ENCODE results near the gene NELFB. TPM values are rescaled to one million over a fixed set of nuclear protein-coding genes. Genes with fewer than 3 reads are reported as not detected.

Gene NELFB
- total and polyA plus RNA-seq, 9 of the 15 experiments (the other 6 are each of a cell fraction or from before 2014, with no cell fraction given), result 0.24 to 84.0 (median 29.7) TPM

DNA sequence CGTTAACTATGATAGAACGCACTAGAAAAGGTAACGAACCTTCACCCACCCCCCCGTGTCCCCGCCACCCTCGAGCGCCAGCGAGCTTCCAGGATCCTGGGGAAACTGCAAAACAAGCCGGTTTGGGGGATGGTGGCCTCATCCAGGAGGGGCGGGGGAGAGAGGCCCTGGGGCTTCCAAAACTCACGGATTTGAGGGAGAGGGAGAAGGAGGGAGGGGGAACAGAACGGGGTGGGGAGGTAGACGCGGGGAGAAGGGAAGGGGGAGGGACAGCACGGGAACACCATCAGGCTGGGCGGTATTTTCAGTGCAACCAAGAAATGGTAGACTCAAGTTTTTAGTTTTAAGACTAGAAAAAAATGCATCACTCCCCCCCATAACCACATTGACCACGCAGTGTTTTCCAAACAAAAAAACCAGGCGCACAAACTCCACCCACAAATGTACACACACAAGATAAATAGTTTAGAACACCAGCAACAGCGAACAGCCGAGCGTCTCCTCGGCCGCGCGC, 45.5 kb downstream of the NELFB start (continued):
- TF ChIP-seq RBBP5 (IDR thresholded peaks at IDR 0.05; ENCODE audit: borderline replicate concordance, insufficient read depth, low read length, poor library complexity, severe bottlenecking) (no peak), HMG20B (CRISPR knock-in tag; IDR thresholded peaks at IDR 0.05) (no peak), NONO (IDR thresholded peaks at IDR 0.05; ENCODE audit: low read depth in 2 of 2, low read length in 1 of 2) (no peak), RNF2 (IDR thresholded peaks at IDR 0.05) (no peak), BHLHE40 (IDR thresholded peaks at IDR 0.05; ENCODE audit: low read length) (0 out of 2 replicates have a peak, but pooled peaks have one; percentile 27), TGIF2 (CRISPR knock-in tag; IDR thresholded peaks at IDR 0.05) (no peak), ZNF124 (CRISPR knock-in tag; IDR thresholded peaks at IDR 0.05) (no peak), RBM22 (IDR thresholded peaks at IDR 0.05; ENCODE audit: low read depth, low read length, poor library complexity, severe bottlenecking) (no peak), FIP1L1 (IDR thresholded peaks at IDR 0.05; ENCODE audit: low read depth, low read length, poor library complexity, severe bottlenecking) (no peak), PHF21A (IDR thresholded peaks at IDR 0.05; ENCODE audit: borderline replicate concordance, low read depth) (0 out of 2 replicates have a peak, but pooled peaks have one; percentile 29), FOXA3 (CRISPR knock-in tag; conservative IDR thresholded peaks at IDR 0.05 in 1 of 2, IDR thresholded peaks at IDR 0.05 in 1 of 2) (no peak)
- TF ChIP-seq, protein P1, sequence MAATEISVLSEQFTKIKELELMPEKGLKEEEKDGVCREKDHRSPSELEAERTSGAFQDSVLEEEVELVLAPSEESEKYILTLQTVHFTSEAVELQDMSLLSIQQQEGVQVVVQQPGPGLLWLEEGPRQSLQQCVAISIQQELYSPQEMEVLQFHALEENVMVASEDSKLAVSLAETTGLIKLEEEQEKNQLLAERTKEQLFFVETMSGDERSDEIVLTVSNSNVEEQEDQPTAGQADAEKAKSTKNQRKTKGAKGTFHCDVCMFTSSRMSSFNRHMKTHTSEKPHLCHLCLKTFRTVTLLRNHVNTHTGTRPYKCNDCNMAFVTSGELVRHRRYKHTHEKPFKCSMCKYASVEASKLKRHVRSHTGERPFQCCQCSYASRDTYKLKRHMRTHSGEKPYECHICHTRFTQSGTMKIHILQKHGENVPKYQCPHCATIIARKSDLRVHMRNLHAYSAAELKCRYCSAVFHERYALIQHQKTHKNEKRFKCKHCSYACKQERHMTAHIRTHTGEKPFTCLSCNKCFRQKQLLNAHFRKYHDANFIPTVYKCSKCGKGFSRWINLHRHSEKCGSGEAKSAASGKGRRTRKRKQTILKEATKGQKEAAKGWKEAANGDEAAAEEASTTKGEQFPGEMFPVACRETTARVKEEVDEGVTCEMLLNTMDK (IDR thresholded peaks at IDR 0.05; ENCODE audit: borderline replicate concordance, insufficient read depth, low read depth, low read length, poor library complexity, severe bottlenecking), result no peak
- TF ChIP-seq, protein P2, sequence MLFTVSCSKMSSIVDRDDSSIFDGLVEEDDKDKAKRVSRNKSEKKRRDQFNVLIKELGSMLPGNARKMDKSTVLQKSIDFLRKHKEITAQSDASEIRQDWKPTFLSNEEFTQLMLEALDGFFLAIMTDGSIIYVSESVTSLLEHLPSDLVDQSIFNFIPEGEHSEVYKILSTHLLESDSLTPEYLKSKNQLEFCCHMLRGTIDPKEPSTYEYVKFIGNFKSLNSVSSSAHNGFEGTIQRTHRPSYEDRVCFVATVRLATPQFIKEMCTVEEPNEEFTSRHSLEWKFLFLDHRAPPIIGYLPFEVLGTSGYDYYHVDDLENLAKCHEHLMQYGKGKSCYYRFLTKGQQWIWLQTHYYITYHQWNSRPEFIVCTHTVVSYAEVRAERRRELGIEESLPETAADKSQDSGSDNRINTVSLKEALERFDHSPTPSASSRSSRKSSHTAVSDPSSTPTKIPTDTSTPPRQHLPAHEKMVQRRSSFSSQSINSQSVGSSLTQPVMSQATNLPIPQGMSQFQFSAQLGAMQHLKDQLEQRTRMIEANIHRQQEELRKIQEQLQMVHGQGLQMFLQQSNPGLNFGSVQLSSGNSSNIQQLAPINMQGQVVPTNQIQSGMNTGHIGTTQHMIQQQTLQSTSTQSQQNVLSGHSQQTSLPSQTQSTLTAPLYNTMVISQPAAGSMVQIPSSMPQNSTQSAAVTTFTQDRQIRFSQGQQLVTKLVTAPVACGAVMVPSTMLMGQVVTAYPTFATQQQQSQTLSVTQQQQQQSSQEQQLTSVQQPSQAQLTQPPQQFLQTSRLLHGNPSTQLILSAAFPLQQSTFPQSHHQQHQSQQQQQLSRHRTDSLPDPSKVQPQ (CRISPR knock-in tag; IDR thresholded peaks at IDR 0.05; ENCODE audit: borderline replicate concordance), result no peak
- TF ChIP-seq, protein P3, sequence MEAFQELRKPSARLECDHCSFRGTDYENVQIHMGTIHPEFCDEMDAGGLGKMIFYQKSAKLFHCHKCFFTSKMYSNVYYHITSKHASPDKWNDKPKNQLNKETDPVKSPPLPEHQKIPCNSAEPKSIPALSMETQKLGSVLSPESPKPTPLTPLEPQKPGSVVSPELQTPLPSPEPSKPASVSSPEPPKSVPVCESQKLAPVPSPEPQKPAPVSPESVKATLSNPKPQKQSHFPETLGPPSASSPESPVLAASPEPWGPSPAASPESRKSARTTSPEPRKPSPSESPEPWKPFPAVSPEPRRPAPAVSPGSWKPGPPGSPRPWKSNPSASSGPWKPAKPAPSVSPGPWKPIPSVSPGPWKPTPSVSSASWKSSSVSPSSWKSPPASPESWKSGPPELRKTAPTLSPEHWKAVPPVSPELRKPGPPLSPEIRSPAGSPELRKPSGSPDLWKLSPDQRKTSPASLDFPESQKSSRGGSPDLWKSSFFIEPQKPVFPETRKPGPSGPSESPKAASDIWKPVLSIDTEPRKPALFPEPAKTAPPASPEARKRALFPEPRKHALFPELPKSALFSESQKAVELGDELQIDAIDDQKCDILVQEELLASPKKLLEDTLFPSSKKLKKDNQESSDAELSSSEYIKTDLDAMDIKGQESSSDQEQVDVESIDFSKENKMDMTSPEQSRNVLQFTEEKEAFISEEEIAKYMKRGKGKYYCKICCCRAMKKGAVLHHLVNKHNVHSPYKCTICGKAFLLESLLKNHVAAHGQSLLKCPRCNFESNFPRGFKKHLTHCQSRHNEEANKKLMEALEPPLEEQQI (IDR thresholded peaks at IDR 0.05), result no peak
- TF ChIP-seq, protein P4, sequence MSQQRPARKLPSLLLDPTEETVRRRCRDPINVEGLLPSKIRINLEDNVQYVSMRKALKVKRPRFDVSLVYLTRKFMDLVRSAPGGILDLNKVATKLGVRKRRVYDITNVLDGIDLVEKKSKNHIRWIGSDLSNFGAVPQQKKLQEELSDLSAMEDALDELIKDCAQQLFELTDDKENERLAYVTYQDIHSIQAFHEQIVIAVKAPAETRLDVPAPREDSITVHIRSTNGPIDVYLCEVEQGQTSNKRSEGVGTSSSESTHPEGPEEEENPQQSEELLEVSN (IDR thresholded peaks at IDR 0.05; ENCODE audit: borderline replicate concordance in 1 of 2, extremely low read depth in 1 of 2, insufficient read depth in 1 of 2, insufficient read length in 1 of 2, low read depth in 1 of 2, low read length in 1 of 2, poor library complexity in 1 of 2, severe bottlenecking in 1 of 2), result no peak
